GDM1 (cell line): ENCODE data around the gene CTIF.

Source experiments
- DNase-seq: peaks from one replicate; lab custom pipeline; 2025; lab: John Stamatoyannopoulos, UW

Gene CTIF

GRCh38 chr18:48575301-48575657 lies 36.4 kb downstream of the CTIF start:
- DNase-seq = no peak

- no peak for DNase-seq
Observed at GRCh38 chr18:48575658-48576456, 37.0 kb downstream of the CTIF start.

- DNase-seq = no peak
Observed at GRCh38 chr18:48576457-48576771, 37.6 kb downstream of the CTIF start.

- no peak for DNase-seq
Observed at GRCh38 chr18:48577478-48578190, 38.8 kb downstream of the CTIF start.

GRCh38 chr18:48578289-48578688 lies 39.5 kb downstream of the CTIF start:
- no peak for DNase-seq

GRCh38 chr18:48580066-48580465 lies 41.2 kb downstream of the CTIF start:
- DNase-seq = no peak

- no peak for DNase-seq
Observed at GRCh38 chr18:48580782-48581181, 42.0 kb downstream of the CTIF start.

GRCh38 chr18:48581206-48581605 lies 42.4 kb downstream of the CTIF start:
- DNase-seq = no peak

- DNase-seq = no peak
Observed at GRCh38 chr18:48581941-48582340, 43.1 kb downstream of the CTIF start.

- no peak for DNase-seq
Observed at GRCh38 chr18:48582946-48583345, 44.1 kb downstream of the CTIF start.

GRCh38 chr18:48583573-48583972 lies 44.7 kb downstream of the CTIF start:
- no peak for DNase-seq

GRCh38 chr18:48589797-48590519 lies 51.1 kb downstream of the CTIF start:
- DNase-seq = no peak

- no peak for DNase-seq
Observed at GRCh38 chr18:48590678-48591077, 51.8 kb downstream of the CTIF start.

- DNase-seq = no peak
Observed at GRCh38 chr18:48592540-48593171, 53.8 kb downstream of the CTIF start.

- DNase-seq = no peak
Observed at GRCh38 chr18:48594471-48595094, 55.8 kb downstream of the CTIF start.

GRCh38 chr18:48595703-48596218 lies 56.9 kb downstream of the CTIF start:
- no peak for DNase-seq

- no peak for DNase-seq
Observed at GRCh38 chr18:48597110-48597509, 58.3 kb downstream of the CTIF start.

- no peak for DNase-seq
Observed at GRCh38 chr18:48597671-48598070, 58.8 kb downstream of the CTIF start.

- DNase-seq = no peak
Observed at GRCh38 chr18:48599391-48599790, 60.6 kb downstream of the CTIF start.

GRCh38 chr18:48600046-48600445 lies 61.2 kb downstream of the CTIF start:
- no peak for DNase-seq

GRCh38 chr18:48600456-48601090 lies 61.7 kb downstream of the CTIF start:
- no peak for DNase-seq
